CD14-positive monocyte (primary cell): ENCODE measurements around the gene FGFR3. TPM values are rescaled to one million over a fixed set of nuclear protein-coding genes. Genes with fewer than 3 reads are reported as not detected.

Experiments used
- DNase-seq, 3 donors: peaks; one replicate each; pipeline ENCODE4 v3.0.0-alpha.2; 2011 to 2022
- H2AFZ ChIP-seq: 2 replicates; pipeline ENCODE4 v1.6.0; 2012; ENCODE audit warnings: mild to moderate bottlenecking, low read depth, low read length, inconsistent platforms; ENCODE audit not compliant: insufficient read depth, poor library complexity, severe bottlenecking
- H3K27ac ChIP-seq, 2 donors: 1 replicate in 1 of 2; 2 replicates in 1 of 2; pipeline ENCODE4 v1.5.1; 2012 to 2013; ENCODE audit warnings: low read length in 2 of 2, control low read depth in 1 of 2, inconsistent platforms in 1 of 2, low read depth in 1 of 2, mild to moderate bottlenecking in 1 of 2
- H3K27me3 ChIP-seq, 2 donors: one replicate each; pipeline versions ENCODE4 v1.6.0 to v1.6.1; 2011 to 2013; ENCODE audit warnings: low read length in 2 of 2; ENCODE audit not compliant: control insufficient read depth in 2 of 2, insufficient read depth in 2 of 2
- H3K36me3 ChIP-seq, 2 donors: replicated peaks in 1 of 2; 1 replicate in 1 of 2; 2 replicates in 1 of 2; pipeline versions ENCODE4 v1.5.1 to v1.6.1; 2012 to 2013; ENCODE audit warnings: low read length in 2 of 2, control low read depth in 1 of 2, inconsistent platforms in 1 of 2, mild to moderate bottlenecking in 1 of 2; ENCODE audit not compliant: insufficient read depth in 2 of 2, control insufficient read depth in 1 of 2
- H3K4me1 ChIP-seq, 2 donors: 1 replicate in 1 of 2; 2 replicates in 1 of 2; pipeline versions ENCODE4 v1.5.1 to v1.6.1; 2012 to 2013; ENCODE audit warnings: low read length in 2 of 2, control low read depth in 1 of 2, inconsistent platforms in 1 of 2, mild to moderate bottlenecking in 1 of 2, moderate library complexity in 1 of 2; ENCODE audit not compliant: insufficient read depth in 2 of 2, control insufficient read depth in 1 of 2
- H3K4me2 ChIP-seq: replicated peaks from 2 replicates; pipeline ENCODE3; 2012; ENCODE audit warnings: low read length, moderate library complexity, mild to moderate bottlenecking; ENCODE audit not compliant: poor library complexity, severe bottlenecking; ENCODE audit errors: extremely low read depth
- H3K4me3 ChIP-seq, 3 experiments: fragments of 200-600 bp in 1 of 3; sonication (generic) in 1 of 3; replicated peaks in 1 of 3; 1 replicate in 2 of 3; 2 replicates in 1 of 3; pipeline ENCODE4 v1.5.1; 2011 to 2013; ENCODE audit warnings: low read length in 3 of 3, mild to moderate bottlenecking in 3 of 3, control low read depth in 2 of 3, low read depth in 2 of 3, inconsistent platforms in 1 of 3, moderate library complexity in 1 of 3
- H3K79me2 ChIP-seq: 2 replicates; pipeline ENCODE4 v1.6.0; 2012; ENCODE audit warnings: mild to moderate bottlenecking, control low read depth, inconsistent platforms, low read length, moderate library complexity; ENCODE audit not compliant: insufficient read depth
- H3K9ac ChIP-seq: 2 replicates; pipeline ENCODE4 v1.6.0; 2017; ENCODE audit warnings: low read length, mild to moderate bottlenecking; ENCODE audit not compliant: insufficient read depth, poor library complexity, severe bottlenecking
- H3K9me3 ChIP-seq, 2 donors: replicated peaks in 1 of 2; 1 replicate in 1 of 2; 2 replicates in 1 of 2; pipeline versions ENCODE4 v1.5.1 to v1.6.1; 2012 to 2013; ENCODE audit warnings: low read length in 2 of 2, control low read depth in 1 of 2; ENCODE audit not compliant: control insufficient read depth in 1 of 2, insufficient read depth in 1 of 2
- H4K20me1 ChIP-seq: 2 replicates; pipeline ENCODE4 v1.6.0; 2012; ENCODE audit warnings: mild to moderate bottlenecking, low read length, control low read depth, moderate library complexity; ENCODE audit not compliant: insufficient read depth
- H3K27ac Mint-ChIP-seq, 7 donors: one replicate each; pipeline ENCODE4 v1.8.0; 2020; ENCODE audit warnings: mild to moderate bottlenecking in 7 of 7, mixed read lengths in 7 of 7, moderate library complexity in 6 of 7, inconsistent platforms in 2 of 7
- H3K27me3 Mint-ChIP-seq, 3 donors: one replicate each; pipeline ENCODE4 v1.8.0; 2021 to 2022; ENCODE audit warnings: low read depth in 3 of 3, mild to moderate bottlenecking in 3 of 3, mixed read lengths in 3 of 3, moderate library complexity in 3 of 3, inconsistent platforms in 1 of 3
- H3K36me3 Mint-ChIP-seq, 2 donors: one replicate each; pipeline ENCODE4 v1.8.0; 2020; ENCODE audit warnings: mixed read lengths in 2 of 2, inconsistent platforms in 1 of 2, mild to moderate bottlenecking in 1 of 2
- H3K4me1 Mint-ChIP-seq: one replicate; pipeline ENCODE4 v1.8.0; 2020; ENCODE audit warnings: mild to moderate bottlenecking, mixed read lengths
- H3K4me3 Mint-ChIP-seq, 2 donors: one replicate each; pipeline ENCODE4 v1.8.0; 2020; ENCODE audit warnings: mild to moderate bottlenecking in 2 of 2, mixed read lengths in 2 of 2, moderate library complexity in 1 of 2
- H3K9me3 Mint-ChIP-seq, 7 donors: one replicate each; pipeline ENCODE4 v1.8.0; 2020 to 2022; ENCODE audit warnings: mixed read lengths in 7 of 7, mild to moderate bottlenecking in 6 of 7, moderate library complexity in 6 of 7, inconsistent platforms in 2 of 7
- WGBS: methylation state at CpG from one replicate; pipeline ENCODE4 v1.1.5; 2013; ENCODE audit warnings: missing lambda C conversion rate; ENCODE audit not compliant: insufficient coverage; 5-methylcytosine and 5-hydroxymethylcytosine counted together
- intact Hi-C, 2 donors: fragments of 100-400 bp; cut with micrococcal nuclease; formaldehyde crosslinking; loops; one replicate each; pipeline versions ENCODE4 v1.15.0 to v1.15.1; 2023
- polyA plus RNA-seq, 3 donors: library from polyadenylated mRNA; depleted of rRNA in 1 of 3; unstranded in 2 of 3; stranded (reverse) in 1 of 3; fragments of 300-500 nt in 2 of 3; fragments of >200 nt in 1 of 3; fragmentation: Illumina TruSeq in 2 of 3; gene quantifications; 1 replicate in 2 of 3; 2 replicates in 1 of 3; pipeline ENCODE4 v1.2.3, GENCODE V29; 2012 to 2021
- TF ChIP-seq, protein P1 (sequence below): fragments of 200-600 bp; IDR thresholded peaks from one replicate; pipeline ENCODE4 v1.8.0; 2022; ENCODE audit warnings: antibody characterized with exemption, mild to moderate bottlenecking

FGFR3 gene
- polyA plus RNA-seq, 3 donors = 0.07 TPM; not detected in 2

DNA sequence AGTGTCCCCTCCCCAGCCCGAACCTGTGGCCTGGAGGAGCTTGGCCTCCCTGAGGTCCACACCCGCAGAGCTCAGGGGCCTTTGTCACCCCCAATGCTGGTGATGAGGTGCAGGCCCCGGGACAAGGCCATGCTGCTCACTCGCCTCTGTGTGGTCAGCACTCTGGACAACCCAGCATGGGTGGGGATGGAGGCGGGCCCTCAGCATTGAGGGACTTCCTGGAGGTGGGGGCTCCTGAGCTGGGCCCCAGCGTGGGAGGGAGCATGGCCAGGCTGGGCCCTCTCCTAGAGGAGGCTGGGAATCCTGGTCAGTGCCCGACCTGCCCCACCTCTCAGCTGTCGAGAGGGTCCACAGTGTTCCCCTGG, 41.2 kb upstream of the FGFR3 start:
- H3K4me3 ChIP-seq = peak overlapping the region in 1 of 3 experiments; percentile 70
- H3K27ac Mint-ChIP-seq = no peak overlapping the region
- intact Hi-C loops = loop anchor here in 1 of 2 donors (5.0 kb wide), 1 partner anchor 55 kb away; no protein-coding TSS in a partner anchor
- no peak overlapping the region for H3K4me3 Mint-ChIP-seq
- H3K9me3 ChIP-seq = no peaks in the 10 kb centered on the region
- no peak for DNase-seq
- no peaks in the 10 kb centered on the region for H3K79me2 ChIP-seq
- no peaks in the 10 kb centered on the region for H4K20me1 ChIP-seq
- H3K36me3 Mint-ChIP-seq = no peaks in the 10 kb centered on the region
- peaks cover 26 to 29% of the 10 kb centered on the region in 2 donors for H3K4me1 ChIP-seq
- no peak overlapping the region for H3K27ac ChIP-seq
- H3K4me1 Mint-ChIP-seq = peaks cover 10% of the 10 kb centered on the region
- H3K9ac ChIP-seq = peak overlapping the region; percentile 74
- peak overlapping the region; percentile 77 for H3K4me2 ChIP-seq
- H3K27me3 Mint-ChIP-seq = peaks cover 0 to 6% (median 2%) of the 10 kb centered on the region in 3 donors
- H2AFZ ChIP-seq = peak overlapping the region; percentile 95
- peaks cover 0 to 6% of the 10 kb centered on the region in 2 donors for H3K27me3 ChIP-seq
- WGBS = 78% methylated on average over 6 of the region's 8 CpGs
- H3K9me3 Mint-ChIP-seq = peaks cover 0 to 4% (median 0%) of the 10 kb centered on the region in 7 donors
- H3K36me3 ChIP-seq = no peaks in the 10 kb centered on the region
- TF ChIP-seq, protein P1, sequence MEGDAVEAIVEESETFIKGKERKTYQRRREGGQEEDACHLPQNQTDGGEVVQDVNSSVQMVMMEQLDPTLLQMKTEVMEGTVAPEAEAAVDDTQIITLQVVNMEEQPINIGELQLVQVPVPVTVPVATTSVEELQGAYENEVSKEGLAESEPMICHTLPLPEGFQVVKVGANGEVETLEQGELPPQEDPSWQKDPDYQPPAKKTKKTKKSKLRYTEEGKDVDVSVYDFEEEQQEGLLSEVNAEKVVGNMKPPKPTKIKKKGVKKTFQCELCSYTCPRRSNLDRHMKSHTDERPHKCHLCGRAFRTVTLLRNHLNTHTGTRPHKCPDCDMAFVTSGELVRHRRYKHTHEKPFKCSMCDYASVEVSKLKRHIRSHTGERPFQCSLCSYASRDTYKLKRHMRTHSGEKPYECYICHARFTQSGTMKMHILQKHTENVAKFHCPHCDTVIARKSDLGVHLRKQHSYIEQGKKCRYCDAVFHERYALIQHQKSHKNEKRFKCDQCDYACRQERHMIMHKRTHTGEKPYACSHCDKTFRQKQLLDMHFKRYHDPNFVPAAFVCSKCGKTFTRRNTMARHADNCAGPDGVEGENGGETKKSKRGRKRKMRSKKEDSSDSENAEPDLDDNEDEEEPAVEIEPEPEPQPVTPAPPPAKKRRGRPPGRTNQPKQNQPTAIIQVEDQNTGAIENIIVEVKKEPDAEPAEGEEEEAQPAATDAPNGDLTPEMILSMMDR = no peak

DNA sequence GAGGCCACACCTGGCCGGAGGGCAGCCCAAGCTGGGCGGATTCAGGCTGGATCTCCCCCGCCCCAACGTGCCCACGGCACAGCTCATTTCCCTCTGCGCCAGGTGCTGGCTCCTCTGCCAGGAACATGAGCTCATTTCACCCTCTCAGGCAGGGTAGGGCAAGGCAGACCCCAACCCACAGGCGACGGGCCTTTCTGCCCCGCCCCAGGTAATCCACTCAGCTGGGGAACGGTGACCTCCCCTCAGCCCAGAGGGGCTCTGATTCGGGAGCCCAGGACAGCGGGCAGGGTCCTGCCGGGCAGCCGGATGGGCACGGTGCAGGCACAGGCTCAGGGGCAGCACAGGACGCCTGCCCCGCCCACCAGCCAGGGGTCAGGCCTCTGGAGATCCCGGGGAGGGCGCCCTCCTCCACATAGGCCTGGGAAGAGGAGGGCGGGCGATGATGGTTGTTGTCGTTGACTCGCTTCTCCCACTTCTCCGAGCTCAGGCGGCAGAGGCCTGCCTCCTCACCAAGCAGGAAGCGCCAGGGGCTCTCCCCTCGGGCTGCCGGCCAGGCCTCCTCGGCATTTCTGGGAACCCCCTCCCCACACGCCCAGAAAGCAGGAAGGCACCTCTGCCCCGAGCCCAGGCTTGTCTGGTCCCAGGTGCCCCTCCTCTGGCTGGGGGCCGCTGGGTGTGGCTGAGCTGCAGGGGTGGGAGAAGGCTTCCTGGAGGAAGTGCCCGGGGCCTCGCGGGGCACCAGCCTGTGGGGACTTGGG, 40.6 kb upstream of the FGFR3 start:
- Mint-ChIP-seq H3K27me3 (peaks cover 0 to 6% (median 2%) of the 10 kb centered on the region in 3 donors), H3K4me1 (peaks cover 10% of the 10 kb centered on the region), H3K4me3 (peak overlapping the region; percentile 43 to 51), H3K27ac (peak overlapping the region in 3 of 7 donors; percentile 12 to 25 (median 20)), H3K9me3 (peaks cover 0 to 3% (median 0%) of the 10 kb centered on the region in 7 donors), H3K36me3 (no peaks in the 10 kb centered on the region)
- H3K4me2 ChIP-seq = peak overlapping the region; percentile 77
- no peaks in the 10 kb centered on the region for H3K36me3 ChIP-seq
- peaks cover 0 to 6% of the 10 kb centered on the region in 2 donors for H3K27me3 ChIP-seq
- no peaks in the 10 kb centered on the region for H4K20me1 ChIP-seq
- H3K9ac ChIP-seq = peak overlapping the region; percentile 74
- H2AFZ ChIP-seq = peak overlapping the region; percentile 95
- peak; percentile 31 to 61 (median 38) for DNase-seq
- H3K27ac ChIP-seq = peak overlapping the region; percentile 20 to 73
- H3K79me2 ChIP-seq = no peaks in the 10 kb centered on the region
- intact Hi-C loops = loop anchor here in 1 of 2 donors (5.0 kb wide), 1 partner anchor 55 kb away; no protein-coding TSS in a partner anchor
- peaks cover 26 to 29% of the 10 kb centered on the region in 2 donors for H3K4me1 ChIP-seq
- 19% methylated on average over 23 of the region's 35 CpGs for WGBS
- TF ChIP-seq, protein P1 = no peak
- no peaks in the 10 kb centered on the region for H3K9me3 ChIP-seq
- H3K4me3 ChIP-seq = peak overlapping the region in 2 of 3 experiments; percentile 25 to 70
